IMR-90 (cell line): Measurements from ENCODE around the gene HMG20B.

Experiments used
- CEBPB ChIP-seq: IDR thresholded peaks from 2 replicates; pipeline ENCODE4 v1.6.1; 2012; ENCODE audit warnings: low read depth, low read length, improper control_type of control experiment
- MAFK ChIP-seq: IDR thresholded peaks from 2 replicates; pipeline ENCODE4 v1.6.1; 2012; ENCODE audit warnings: low read depth, low read length, improper control_type of control experiment
- MXI1 ChIP-seq: IDR thresholded peaks from 2 replicates; pipeline ENCODE4 v1.6.1; 2012; ENCODE audit warnings: low read depth, mild to moderate bottlenecking, low read length, moderate library complexity, borderline replicate concordance
- POLR2A ChIP-seq: IDR thresholded peaks from 2 replicates; pipeline ENCODE4 v1.6.1; 2012; ENCODE audit warnings: mild to moderate bottlenecking, low read depth, low read length
- RCOR1 ChIP-seq: IDR thresholded peaks from 2 replicates; pipeline ENCODE4 v1.6.1; 2012; ENCODE audit warnings: mild to moderate bottlenecking, low read length, improper control_type of control experiment; ENCODE audit not compliant: insufficient replicate concordance
- SMC3 ChIP-seq: fragments of 150-350 bp; IDR thresholded peaks from 2 replicates; pipeline ENCODE4 v1.6.1; 2016; ENCODE audit warnings: low read depth, mild to moderate bottlenecking, antibody characterized with exemption, low read length, moderate library complexity
- TF ChIP-seq, protein P1 (sequence below): conservative IDR thresholded peaks from 2 replicates; pipeline ENCODE4 v1.5.1; 2012; ENCODE audit warnings: mild to moderate bottlenecking, low read depth, low read length, improper control_type of control experiment
- TF ChIP-seq, protein P2 (sequence below): fragments of 150-350 bp; IDR thresholded peaks from 2 replicates; pipeline ENCODE4 v1.6.1; 2017; ENCODE audit warnings: mild to moderate bottlenecking, antibody characterized with exemption, low read length, low read depth

DNA sequence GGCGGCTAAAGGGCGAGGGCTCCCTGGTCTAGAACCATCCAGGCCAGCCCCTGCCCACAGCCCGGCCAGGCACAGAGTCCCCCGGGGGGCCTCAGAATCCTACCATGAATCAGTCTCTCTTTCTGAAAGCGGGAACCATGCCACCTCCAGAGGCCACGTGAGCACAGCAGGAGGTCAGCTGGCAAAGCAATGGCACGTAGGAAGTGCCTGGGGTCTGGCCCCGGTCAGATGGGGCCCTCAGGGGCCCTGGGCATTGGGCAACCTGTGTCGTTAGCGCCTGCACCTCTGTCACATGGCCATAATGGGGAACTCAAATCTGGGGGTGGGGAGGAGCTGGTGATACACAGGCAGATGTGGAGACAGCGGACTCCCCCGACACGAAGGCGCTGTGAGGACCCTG lies 24.1 kb upstream of the HMG20B start:
- TF ChIP-seq, protein P1, sequence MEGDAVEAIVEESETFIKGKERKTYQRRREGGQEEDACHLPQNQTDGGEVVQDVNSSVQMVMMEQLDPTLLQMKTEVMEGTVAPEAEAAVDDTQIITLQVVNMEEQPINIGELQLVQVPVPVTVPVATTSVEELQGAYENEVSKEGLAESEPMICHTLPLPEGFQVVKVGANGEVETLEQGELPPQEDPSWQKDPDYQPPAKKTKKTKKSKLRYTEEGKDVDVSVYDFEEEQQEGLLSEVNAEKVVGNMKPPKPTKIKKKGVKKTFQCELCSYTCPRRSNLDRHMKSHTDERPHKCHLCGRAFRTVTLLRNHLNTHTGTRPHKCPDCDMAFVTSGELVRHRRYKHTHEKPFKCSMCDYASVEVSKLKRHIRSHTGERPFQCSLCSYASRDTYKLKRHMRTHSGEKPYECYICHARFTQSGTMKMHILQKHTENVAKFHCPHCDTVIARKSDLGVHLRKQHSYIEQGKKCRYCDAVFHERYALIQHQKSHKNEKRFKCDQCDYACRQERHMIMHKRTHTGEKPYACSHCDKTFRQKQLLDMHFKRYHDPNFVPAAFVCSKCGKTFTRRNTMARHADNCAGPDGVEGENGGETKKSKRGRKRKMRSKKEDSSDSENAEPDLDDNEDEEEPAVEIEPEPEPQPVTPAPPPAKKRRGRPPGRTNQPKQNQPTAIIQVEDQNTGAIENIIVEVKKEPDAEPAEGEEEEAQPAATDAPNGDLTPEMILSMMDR = no peak
- TF ChIP-seq POLR2A (no peak), SMC3 (no peak), RCOR1 (no peak), CEBPB (no peak), MXI1 (no peak), MAFK (no peak)
- TF ChIP-seq, protein P2, sequence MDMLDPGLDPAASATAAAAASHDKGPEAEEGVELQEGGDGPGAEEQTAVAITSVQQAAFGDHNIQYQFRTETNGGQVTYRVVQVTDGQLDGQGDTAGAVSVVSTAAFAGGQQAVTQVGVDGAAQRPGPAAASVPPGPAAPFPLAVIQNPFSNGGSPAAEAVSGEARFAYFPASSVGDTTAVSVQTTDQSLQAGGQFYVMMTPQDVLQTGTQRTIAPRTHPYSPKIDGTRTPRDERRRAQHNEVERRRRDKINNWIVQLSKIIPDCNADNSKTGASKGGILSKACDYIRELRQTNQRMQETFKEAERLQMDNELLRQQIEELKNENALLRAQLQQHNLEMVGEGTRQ = no peak
